ENCODE data around the gene MATN4. TPM values are rescaled to one million over a fixed set of nuclear protein-coding genes. Genes with fewer than 3 reads are reported as not detected.

Gene MATN4
- total and polyA plus RNA-seq, 2 of the 13 experiments (the other 11 are each of a cell fraction or from before 2014, with no cell fraction given), result not detected

DNA sequence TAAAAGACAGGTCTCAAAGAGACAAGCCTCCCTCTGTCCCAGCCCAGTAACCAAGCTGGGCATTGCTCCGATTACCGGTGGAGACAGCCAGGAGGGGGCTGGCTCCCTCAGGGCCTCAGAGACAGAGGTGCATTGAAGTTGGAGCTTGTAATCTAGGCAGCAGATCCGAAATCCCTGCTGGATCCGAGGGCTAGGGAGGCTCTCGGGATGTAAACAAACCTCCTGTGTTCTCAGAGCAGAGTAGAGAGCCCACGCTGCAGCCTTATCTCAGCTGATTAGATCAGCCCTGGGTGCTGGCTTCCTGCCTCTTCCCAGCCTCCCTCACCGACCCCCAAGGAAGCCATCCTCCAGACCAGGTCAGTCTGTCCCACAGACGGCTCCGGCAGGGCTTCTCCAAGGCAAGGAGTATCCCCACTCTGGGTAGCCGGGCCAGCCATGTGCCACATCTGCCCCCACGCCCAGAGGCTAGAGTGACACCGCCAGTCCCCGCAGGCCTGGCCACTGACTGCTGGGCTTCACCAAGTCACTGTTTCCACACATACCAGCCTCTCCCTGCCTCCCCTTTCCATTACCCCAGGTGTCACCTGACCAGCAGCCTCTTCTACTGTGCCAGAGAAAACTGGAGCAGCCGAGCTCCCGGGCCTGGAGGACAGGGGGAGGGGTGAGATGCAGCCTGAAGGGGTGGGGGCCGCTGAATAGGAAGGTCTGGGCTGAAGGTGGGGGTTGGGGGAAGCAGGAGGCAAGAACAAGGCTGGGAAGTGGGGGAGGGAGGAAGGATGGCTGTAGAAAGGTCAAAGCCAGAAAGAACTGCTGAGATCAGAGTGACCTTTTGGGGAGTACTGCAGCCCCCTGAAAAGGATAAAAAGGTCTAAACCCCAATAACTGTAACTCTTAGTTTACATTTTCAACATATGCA lies 34.1 kb upstream of the MATN4 start (continued):
- TF ChIP-seq PPARG (CRISPR knock-in tag; conservative IDR thresholded peaks at IDR 0.05), result 0 out of 2 replicates have a peak, but pooled peaks have one; percentile 43
- peak; percentile 49; the same call in 1 of the 2 replicates for TF ChIP-seq ZNF143 (CRISPR knock-in tag; IDR thresholded peaks at IDR 0.05)
- 0 out of 2 replicates have a peak, but pooled peaks have one; percentile 3 for TF ChIP-seq ZBTB3 (CRISPR knock-in tag; IDR thresholded peaks at IDR 0.05; ENCODE audit: borderline replicate concordance, low read depth)
- peak; percentile 87; the same call in 1 of the 2 replicates for TF ChIP-seq ZNF598 (CRISPR knock-in tag; IDR thresholded peaks at IDR 0.05; ENCODE audit: borderline replicate concordance)
- peak; percentile 56; the same call in 1 of the 2 replicates for TF ChIP-seq IKZF5 (CRISPR knock-in tag; IDR thresholded peaks at IDR 0.05)
- TF ChIP-seq FOXO4 (CRISPR knock-in tag; conservative IDR thresholded peaks at IDR 0.05), result no peak
- no peak for TF ChIP-seq DMAP1 (CRISPR knock-in tag; IDR thresholded peaks at IDR 0.05)
- TF ChIP-seq YY1 (IDR thresholded peaks at IDR 0.05; ENCODE audit: insufficient read depth, insufficient replicate concordance, low read depth, low read length), result no peak
- no peak for TF ChIP-seq MLLT10 (CRISPR knock-in tag; IDR thresholded peaks at IDR 0.05)
- peak; percentile 84; the same call in 1 of the 2 replicates for TF ChIP-seq SALL2 (CRISPR knock-in tag; IDR thresholded peaks at IDR 0.05)
- no peak; the same call in 1 of the 2 replicates for TF ChIP-seq TP53 (CRISPR knock-in tag; conservative IDR thresholded peaks at IDR 0.05)
- 0 out of 2 replicates have a peak, but pooled peaks have one; percentile 25 for TF ChIP-seq ZSCAN12 (CRISPR knock-in tag; IDR thresholded peaks at IDR 0.05)
- TF ChIP-seq, protein P1, sequence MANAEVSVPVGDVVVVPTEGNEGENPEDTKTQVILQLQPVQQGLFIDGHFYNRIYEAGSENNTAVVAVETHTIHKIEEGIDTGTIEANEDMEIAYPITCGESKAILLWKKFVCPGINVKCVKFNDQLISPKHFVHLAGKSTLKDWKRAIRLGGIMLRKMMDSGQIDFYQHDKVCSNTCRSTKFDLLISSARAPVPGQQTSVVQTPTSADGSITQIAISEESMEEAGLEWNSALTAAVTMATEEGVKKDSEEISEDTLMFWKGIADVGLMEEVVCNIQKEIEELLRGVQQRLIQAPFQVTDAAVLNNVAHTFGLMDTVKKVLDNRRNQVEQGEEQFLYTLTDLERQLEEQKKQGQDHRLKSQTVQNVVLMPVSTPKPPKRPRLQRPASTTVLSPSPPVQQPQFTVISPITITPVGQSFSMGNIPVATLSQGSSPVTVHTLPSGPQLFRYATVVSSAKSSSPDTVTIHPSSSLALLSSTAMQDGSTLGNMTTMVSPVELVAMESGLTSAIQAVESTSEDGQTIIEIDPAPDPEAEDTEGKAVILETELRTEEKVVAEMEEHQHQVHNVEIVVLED (CRISPR knock-in tag; IDR thresholded peaks at IDR 0.05; ENCODE audit: borderline replicate concordance), result peak; percentile 18; the same call in 1 of the 2 replicates
- TF ChIP-seq ZNF891 (CRISPR knock-in tag; IDR thresholded peaks at IDR 0.05), result peak; percentile 67
- TF ChIP-seq, protein P2, sequence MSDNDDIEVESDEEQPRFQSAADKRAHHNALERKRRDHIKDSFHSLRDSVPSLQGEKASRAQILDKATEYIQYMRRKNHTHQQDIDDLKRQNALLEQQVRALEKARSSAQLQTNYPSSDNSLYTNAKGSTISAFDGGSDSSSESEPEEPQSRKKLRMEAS (IDR thresholded peaks at IDR 0.05), result peak; percentile 58
- TF ChIP-seq CHD2 (IDR thresholded peaks at IDR 0.05; ENCODE audit: low read depth, low read length), result 0 out of 2 replicates have a peak, but pooled peaks have one; percentile 27
- peak; percentile 62; the same call in 1 of the 2 replicates for TF ChIP-seq JUN (CRISPR knock-in tag; IDR thresholded peaks at IDR 0.05)
- TF ChIP-seq RARA (CRISPR knock-in tag; IDR thresholded peaks at IDR 0.05), result peak; percentile 29; the same call in 1 of the 2 replicates
- peak; percentile 58; the same call in 1 of the 2 replicates for TF ChIP-seq ZSCAN31 (CRISPR knock-in tag; IDR thresholded peaks at IDR 0.05; ENCODE audit: low read depth)
- TF ChIP-seq PITX1 (CRISPR knock-in tag; IDR thresholded peaks at IDR 0.05), result peak; percentile 71
- no peak for TF ChIP-seq TBP (CRISPR knock-in tag; IDR thresholded peaks at IDR 0.05)
- peak; percentile 91; the same call in 1 of the 2 replicates for TF ChIP-seq PHF21A (CRISPR knock-in tag; IDR thresholded peaks at IDR 0.05)
- no peak; the same call in 1 of the 2 replicates for TF ChIP-seq TFDP2 (CRISPR knock-in tag; IDR thresholded peaks at IDR 0.05)
